OCI-LY7 (cell line): Measurements from ENCODE around the gene PLXNA4. TPM values are rescaled to one million over a fixed set of nuclear protein-coding genes. Genes with fewer than 3 reads are reported as not detected.

Experiments
- BruUV-seq: library from RNA; stranded (reverse); fragments of 400-500 nt; replicated peaks from 2 replicates; lab custom pipeline; 2021; lab: Mats Ljungman, UMichigan
- CTCF ChIA-PET: fragments of 300-600 bp; sonication (Branson Sonifier 250); formaldehyde crosslinking; loops from one replicate; lab custom pipeline; 2022; ENCODE audit warnings: antibody characterized with exemption; ENCODE audit not compliant: unreplicated experiment; lab: Charles Lee
- POLR2A ChIA-PET: fragments of 300-600 bp; sonication (Branson Sonifier 250); formaldehyde crosslinking; loops from one replicate; lab custom pipeline; 2022; ENCODE audit warnings: antibody characterized with exemption; lab: Charles Lee
- DNase-seq: peaks from one replicate; pipeline ENCODE4 v3.0.0-alpha.2; 2015; ENCODE audit warnings: low spot score
- H2AFZ ChIP-seq: fragments of 200-600 bp; sonication (generic), shearing (Covaris generic); 2 replicates; pipeline ENCODE4 v1.6.1; 2014; ENCODE audit warnings: mild to moderate bottlenecking, antibody characterized with exemption, low read length, moderate library complexity
- H3K27ac ChIP-seq: fragments of 200-600 bp; sonication (generic); 2 replicates; pipeline ENCODE4 v1.5.1; 2014; ENCODE audit warnings: mixed run types, low read depth, mild to moderate bottlenecking, moderate library complexity, low read length, inconsistent platforms; ENCODE audit not compliant: poor library complexity, severe bottlenecking
- H3K36me3 ChIP-seq: fragments of 200-600 bp; sonication (generic); 2 replicates; pipeline ENCODE4 v1.6.1; 2014; ENCODE audit warnings: mild to moderate bottlenecking, antibody characterized with exemption, low read length, moderate library complexity, mixed read lengths; ENCODE audit not compliant: insufficient read depth
- H3K4me1 ChIP-seq: fragments of 200-600 bp; sonication (generic); 2 replicates; pipeline ENCODE4 v1.5.1; 2014; ENCODE audit warnings: mild to moderate bottlenecking, low read length; ENCODE audit not compliant: insufficient read depth, poor library complexity, severe bottlenecking
- H3K4me2 ChIP-seq: fragments of 200-600 bp; sonication (generic); 2 replicates; pipeline ENCODE4 v1.6.1; 2014; ENCODE audit warnings: mild to moderate bottlenecking, low read length
- H3K4me3 ChIP-seq: fragments of 200-600 bp; sonication (generic); 2 replicates; pipeline ENCODE4 v1.5.1; 2014; ENCODE audit warnings: mild to moderate bottlenecking, low read depth, low read length; ENCODE audit not compliant: poor library complexity, severe bottlenecking
- H3K79me2 ChIP-seq: fragments of 200-600 bp; sonication (generic); 2 replicates; pipeline ENCODE4 v1.6.1; 2016; ENCODE audit warnings: low read depth, mild to moderate bottlenecking, low read length, moderate library complexity, mixed read lengths; ENCODE audit not compliant: insufficient read depth
- H3K9me2 ChIP-seq: fragments of 200-600 bp; sonication (generic); 2 replicates; pipeline ENCODE4 v1.6.1; 2016; ENCODE audit warnings: mild to moderate bottlenecking, low read length, mixed read lengths; ENCODE audit not compliant: insufficient read depth
- H3K9me3 ChIP-seq: fragments of 200-600 bp; sonication (generic); 2 replicates; pipeline ENCODE4 v1.6.1; 2014; ENCODE audit warnings: mild to moderate bottlenecking, mixed run types, low read length, mixed read lengths
- H4K20me1 ChIP-seq: fragments of 200-600 bp; sonication (generic); 2 replicates; pipeline ENCODE4 v1.6.1; 2014; ENCODE audit warnings: mild to moderate bottlenecking, antibody characterized with exemption, low read length, moderate library complexity, mixed read lengths; ENCODE audit not compliant: insufficient read depth
- CTCF ChIP-seq: fragments of 200-600 bp; sonication (generic); conservative IDR thresholded peaks from 2 replicates; pipeline ENCODE4 v1.5.1; 2014; ENCODE audit warnings: mild to moderate bottlenecking, antibody characterized with exemption, low read length, moderate library complexity, mixed read lengths
- EZH2phosphoT487 ChIP-seq: fragments of 200-600 bp; sonication (generic); IDR thresholded peaks from 2 replicates; pipeline ENCODE4 v1.6.1; 2018; ENCODE audit warnings: low read depth, borderline replicate concordance, mild to moderate bottlenecking, mixed run types, antibody characterized with exemption, low read length, moderate library complexity, mixed read lengths
- intact Hi-C: fragments of 100-400 bp; cut with micrococcal nuclease; formaldehyde crosslinking; loops from one replicate; pipeline ENCODE4 v1.10.0; 2022; ENCODE audit not compliant: unreplicated experiment
- total RNA-seq, 2 experiments: library from RNA; depleted of rRNA in 1 of 2; stranded (reverse); fragments of >200 nt in 1 of 2; shearing (Covaris generic) in 1 of 2; gene quantifications; 2 replicates each; pipeline ENCODE4 v1.2.3, GENCODE V29; 2014 to 2022

PLXNA4 gene
- total RNA-seq, 2 experiments from 2014 or later, result not detected

- Histone ChIP-seq H3K36me3 (no peaks in the 10 kb centered on the region), H3K4me3 (no peak overlapping the region)
- intact Hi-C loops, result no loop called here
These were observed 488.8 kb downstream of the PLXNA4 start for GRCh38 chr7:132087421-132087820.

GRCh38 chr7:132084776-132085388 lies 491.4 kb downstream of the PLXNA4 start:
- Histone ChIP-seq H2AFZ (no peak overlapping the region), H3K4me2 (no peak overlapping the region), H3K27ac (no peak overlapping the region), H3K9me3 (no peaks in the 10 kb centered on the region), H3K4me1 (no peaks in the 10 kb centered on the region), H3K9me2 (no peaks in the 10 kb centered on the region), H3K79me2 (no peaks in the 10 kb centered on the region), H3K4me3 (no peak overlapping the region), H4K20me1 (no peaks in the 10 kb centered on the region), H3K36me3 (no peaks in the 10 kb centered on the region)
- no peak for DNase-seq
- ChIA-PET CTCF (no interaction called here), POLR2A (no interaction called here)
- TF ChIP-seq EZH2phosphoT487 (no peak), CTCF (no peak)
- no TSS peak for BruUV-seq
- intact Hi-C loops, result no loop called here

More at GRCh38 chr7:132087421-132087820, 488.8 kb downstream of the PLXNA4 start:
- DNase-seq, result no peak
- no peak overlapping the region for H3K27ac ChIP-seq
- no peak overlapping the region for H3K4me2 ChIP-seq
- ChIA-PET CTCF (no interaction called here), POLR2A (no interaction called here)
- H3K79me2 ChIP-seq, result no peaks in the 10 kb centered on the region
- no peak overlapping the region for H2AFZ ChIP-seq
- no peaks in the 10 kb centered on the region for H3K9me2 ChIP-seq
- TF ChIP-seq EZH2phosphoT487, result no peak
- no peaks in the 10 kb centered on the region for H4K20me1 ChIP-seq
- BruUV-seq, result no TSS peak
- no peaks in the 10 kb centered on the region for H3K4me1 ChIP-seq
- no peaks in the 10 kb centered on the region for H3K9me3 ChIP-seq

- ChIA-PET CTCF (no interaction called here), POLR2A (no interaction called here)
- BruUV-seq, result no TSS peak
- intact Hi-C loops, result no loop called here
- no peaks in the 10 kb centered on the region for H3K9me2 ChIP-seq
- no peaks in the 10 kb centered on the region for H3K79me2 ChIP-seq
- no peaks in the 10 kb centered on the region for H4K20me1 ChIP-seq
- H2AFZ ChIP-seq, result no peak overlapping the region
- H3K4me2 ChIP-seq, result no peak overlapping the region
- H3K27ac ChIP-seq, result no peak overlapping the region
- no peaks in the 10 kb centered on the region for H3K36me3 ChIP-seq
- H3K4me1 ChIP-seq, result no peaks in the 10 kb centered on the region
- DNase-seq, result no peak
- H3K9me3 ChIP-seq, result no peaks in the 10 kb centered on the region
- TF ChIP-seq CTCF (no peak), EZH2phosphoT487 (no peak)
- no peak overlapping the region for H3K4me3 ChIP-seq
These were observed 492.6 kb downstream of the PLXNA4 start for GRCh38 chr7:132083537-132084123.
